GM19239 (cell line): ENCODE results near the gene TDRD1.

Experiments used
- DNase-seq: peaks from one replicate; pipeline ENCODE4 v3.0.0; 2011; ENCODE audit warnings: low spot score; ENCODE audit not compliant: insufficient read length
- FAIRE-seq: peaks from 2 replicates; lab custom pipeline; 2011; peaks lifted over from hg19 to GRCh38; lab: Jason Lieb, UNC

TDRD1 gene

DNA sequence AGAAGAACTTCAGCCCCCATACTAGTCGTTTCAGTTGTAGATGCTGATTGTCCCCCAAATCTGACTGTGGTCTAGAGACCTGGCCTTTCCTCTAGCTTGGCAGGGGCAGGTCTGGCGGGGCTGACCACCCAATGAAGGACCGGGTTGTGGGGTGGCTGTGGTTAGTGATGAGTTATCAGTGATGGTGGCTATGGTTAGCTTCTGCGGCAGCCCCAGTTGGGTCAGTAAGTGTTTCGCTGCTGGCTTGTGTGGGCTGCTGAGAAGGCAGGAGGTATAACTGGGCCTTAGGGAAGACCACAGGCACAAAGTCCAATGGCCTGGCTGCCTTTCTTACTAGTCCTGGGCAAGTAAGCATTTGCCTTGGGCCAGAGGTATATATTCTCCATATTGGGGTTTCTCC is 81.2 kb downstream of the TDRD1 start:
- FAIRE-seq = no peak
- no peak for DNase-seq

DNA sequence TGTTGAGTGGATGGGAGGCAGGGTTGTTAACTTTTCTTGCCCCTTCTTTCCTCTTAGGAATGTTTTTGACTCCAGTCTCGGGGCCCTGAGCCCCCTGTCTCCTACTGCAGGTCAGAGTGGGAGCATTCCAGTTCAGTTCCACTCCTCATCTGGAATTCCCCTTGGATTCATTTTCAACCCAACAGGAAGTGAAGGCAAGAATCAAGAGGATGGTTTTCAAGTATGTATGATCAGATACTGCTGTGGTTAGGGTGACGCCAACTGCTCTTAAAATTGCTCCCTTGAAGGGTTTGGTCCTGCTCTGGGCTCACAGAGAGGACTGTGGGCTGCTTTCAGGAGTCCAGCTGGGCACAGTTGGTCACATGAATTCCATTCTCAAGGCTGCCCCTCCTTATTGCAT is 81.9 kb downstream of the TDRD1 start:
- no peak for FAIRE-seq
- DNase-seq = no peak

DNA sequence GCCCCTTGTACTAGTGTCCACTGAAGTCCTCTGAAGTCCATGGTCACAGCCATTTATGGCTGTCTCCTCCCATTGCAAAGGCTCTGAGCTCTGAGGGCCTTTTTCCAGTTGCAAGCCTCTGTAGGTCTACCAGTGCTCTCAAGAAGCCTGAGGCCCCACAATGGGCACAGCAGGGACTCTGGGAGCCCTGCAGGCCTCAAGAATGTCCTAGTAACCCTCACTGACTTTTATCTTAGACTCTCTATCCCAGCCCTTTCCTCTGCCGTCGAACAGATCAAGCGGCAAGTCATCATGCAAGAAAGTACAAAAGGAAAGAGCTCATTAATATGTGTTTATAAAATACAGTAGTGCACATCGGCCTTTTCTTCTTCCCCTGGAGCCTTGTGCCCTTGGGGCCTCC is 83.3 kb downstream of the TDRD1 start:
- FAIRE-seq = no peak
- no peak for DNase-seq

GRCh38 chr10:114265392-114266053 is 86.4 kb downstream of the TDRD1 start:
- FAIRE-seq (no peak), DNase-seq (no peak)

DNA sequence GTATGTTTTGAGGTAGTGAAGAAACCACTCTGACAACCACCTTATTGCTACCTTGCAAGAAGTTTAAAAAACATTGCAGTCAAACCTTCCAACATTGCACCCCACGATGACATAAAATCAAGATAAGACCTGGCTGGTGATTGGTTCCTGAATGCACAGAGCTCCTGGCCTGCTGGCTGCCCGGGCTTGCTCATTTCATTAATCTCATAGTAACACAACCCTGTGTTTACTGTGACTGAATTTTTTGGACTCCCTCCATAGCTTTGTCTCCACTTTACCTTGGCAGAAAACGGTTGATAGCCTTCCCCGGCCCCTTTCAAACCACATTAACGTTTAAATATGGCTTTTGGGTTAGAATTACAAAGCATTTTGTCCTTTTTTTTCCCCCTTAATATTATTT is 87.4 kb downstream of the TDRD1 start:
- FAIRE-seq (no peak), DNase-seq (no peak)

DNA sequence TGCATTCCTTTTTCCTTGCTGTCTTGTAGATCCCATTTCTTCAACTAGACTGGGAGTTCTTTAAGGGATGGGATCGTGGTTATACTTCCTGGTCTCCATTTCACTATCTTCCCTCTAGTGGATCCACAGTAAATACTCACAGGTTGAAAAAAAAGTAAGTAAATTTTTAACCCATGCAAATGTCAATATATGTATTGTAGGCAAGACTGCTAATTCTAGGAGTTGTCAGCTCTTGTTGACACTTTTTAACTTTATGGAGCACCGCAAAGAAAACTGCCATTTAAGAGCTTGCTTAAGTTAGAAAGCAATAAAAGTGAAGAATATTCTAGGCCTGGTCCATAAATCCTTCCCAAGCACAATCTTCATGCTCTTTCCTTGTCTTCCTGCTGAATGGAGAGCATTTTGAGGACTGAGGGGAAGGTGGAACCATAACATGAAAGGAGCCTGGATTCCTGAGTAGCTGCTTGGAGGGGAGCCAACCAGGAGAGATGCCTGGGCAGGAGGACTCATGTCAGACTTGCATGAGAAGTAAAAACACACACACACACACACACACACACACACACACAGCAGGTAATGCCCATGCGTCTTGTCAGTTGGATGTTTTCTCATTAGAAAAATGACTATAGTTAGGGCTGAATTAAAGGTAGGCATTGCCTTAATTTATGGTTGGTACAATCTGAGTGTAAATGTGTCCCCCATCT is 92.1 kb downstream of the TDRD1 start:
- no peak for FAIRE-seq
- DNase-seq = no peak

DNA sequence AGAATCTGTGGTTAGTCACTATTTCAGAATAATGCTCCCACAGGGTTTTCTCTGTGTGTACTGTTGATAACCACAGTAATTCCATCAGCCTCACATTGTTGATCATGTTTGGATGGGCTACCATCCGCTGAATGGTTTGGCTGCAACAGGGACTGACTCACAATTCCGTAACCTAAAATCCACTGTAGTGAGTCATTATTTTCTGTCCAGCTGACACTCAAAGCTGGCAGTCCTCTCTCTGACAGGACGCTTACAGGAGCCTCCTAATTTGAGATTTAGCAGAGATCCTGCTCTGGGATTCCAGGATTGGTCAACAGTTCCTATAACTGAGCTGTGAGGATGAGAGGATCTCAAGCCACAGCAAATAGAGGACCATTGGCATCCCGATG is 92.6 kb downstream of the TDRD1 start:
- FAIRE-seq = no peak

GRCh38 chr10:114272696-114273095 is 93.5 kb downstream of the TDRD1 start:
- no peak for FAIRE-seq

More for the DNA sequence above, 92.6 kb downstream of the TDRD1 start:
- DNase-seq = no peak

DNA sequence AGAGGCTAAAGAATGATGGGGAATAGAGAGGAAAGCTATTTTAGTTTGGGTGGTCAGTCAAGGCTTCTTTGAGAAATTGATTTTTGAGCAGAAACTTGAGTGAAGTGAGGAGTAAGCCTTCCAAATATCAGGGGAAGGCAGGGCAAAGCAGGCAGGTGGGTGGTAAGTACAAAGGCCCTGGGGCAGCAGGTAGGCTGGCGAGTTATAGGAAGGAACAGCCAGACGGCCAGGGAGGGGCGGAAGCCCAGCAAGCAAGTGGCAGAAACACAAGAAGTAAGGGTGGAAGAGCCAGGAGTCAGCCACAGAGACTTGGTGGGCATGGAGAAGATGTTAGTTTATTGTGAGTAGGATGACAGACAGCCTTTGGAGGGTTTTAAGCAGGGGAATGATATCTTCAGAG is 94.8 kb downstream of the TDRD1 start:
- no peak for FAIRE-seq
- DNase-seq = no peak

More at GRCh38 chr10:114272696-114273095, 93.5 kb downstream of the TDRD1 start:
- no peak for DNase-seq

DNA sequence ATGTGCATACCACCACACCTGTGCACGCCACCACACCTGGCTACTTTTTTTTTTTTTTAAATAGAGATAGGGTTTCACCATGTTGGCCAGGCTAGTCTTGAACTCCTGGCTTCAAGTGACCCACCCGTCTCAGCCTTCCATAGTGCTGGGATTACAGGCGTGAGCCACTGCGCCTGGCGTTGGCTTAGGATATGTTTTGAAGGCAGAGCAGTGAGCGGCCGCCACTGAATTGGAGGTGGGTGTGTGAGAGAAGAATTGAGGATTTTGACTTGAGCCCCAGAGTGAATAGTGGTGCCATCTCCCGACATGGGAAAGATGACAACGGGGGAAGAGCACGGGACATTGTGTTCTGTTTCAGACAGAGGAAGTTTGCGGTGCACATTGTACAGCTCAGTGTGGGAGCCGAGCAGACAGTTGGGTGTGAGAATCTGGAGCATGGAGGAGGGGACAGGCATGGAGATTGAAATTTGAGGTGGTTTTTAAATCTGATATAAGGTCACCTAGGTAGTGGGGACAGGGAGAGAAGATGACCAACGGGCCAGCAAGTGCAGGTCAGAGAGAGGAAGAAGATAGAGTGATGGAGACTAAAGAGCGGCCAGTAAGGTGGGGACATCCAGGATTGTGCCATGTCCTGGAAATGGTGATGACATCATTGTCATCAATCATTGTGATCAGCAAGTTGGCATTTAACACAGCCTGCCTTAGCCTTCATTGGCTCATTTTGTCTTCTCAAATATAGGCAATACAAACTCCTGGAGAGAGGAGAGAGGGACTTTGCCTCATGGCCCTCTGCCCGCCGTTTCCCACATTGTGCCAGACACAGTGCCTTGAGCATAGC is 95.7 kb downstream of the TDRD1 start:
- no peak for DNase-seq
- no peak for FAIRE-seq

- no peak for FAIRE-seq
- no peak for DNase-seq
These were observed 96.9 kb downstream of the TDRD1 start for GRCh38 chr10:114276066-114276465.

- FAIRE-seq (no peak), DNase-seq (no peak)
These were observed 97.5 kb downstream of the TDRD1 start for GRCh38 chr10:114276671-114277070.

DNA sequence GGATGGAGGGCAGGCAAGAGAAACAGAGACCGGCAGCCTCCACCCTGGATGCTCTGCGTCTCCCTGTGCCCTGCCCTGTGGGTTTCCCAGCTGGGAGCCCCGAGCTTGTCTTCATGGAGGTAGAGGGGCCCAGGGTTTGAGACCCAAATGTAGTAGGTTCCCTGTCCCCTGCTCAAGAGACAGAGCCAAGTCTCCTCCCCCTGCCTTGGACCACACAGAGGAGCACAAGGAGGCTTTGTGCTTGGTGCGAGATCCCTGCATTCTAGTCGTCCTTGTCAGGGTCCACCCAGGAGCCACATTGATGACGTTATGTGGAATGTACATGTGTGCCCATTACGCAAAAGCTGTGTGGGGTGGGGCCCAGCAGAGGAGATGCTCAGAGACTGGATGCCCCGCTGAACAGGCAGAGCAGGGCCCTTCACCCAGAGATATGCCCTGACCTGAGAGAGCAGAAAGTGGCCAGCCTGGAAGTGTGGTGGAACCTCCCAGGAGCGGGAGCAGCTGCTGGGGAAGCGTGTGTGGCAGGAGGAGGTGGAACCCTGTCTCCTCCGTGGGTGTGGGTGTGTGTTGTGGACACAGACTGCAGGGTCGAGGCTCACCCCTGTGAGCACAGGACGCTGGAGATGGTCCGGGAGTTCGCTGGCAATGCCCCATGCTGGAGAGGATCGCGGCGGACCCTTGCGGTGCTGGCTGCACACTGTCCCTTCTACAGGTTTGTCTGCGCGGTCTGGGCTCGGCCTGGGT is 99.2 kb downstream of the TDRD1 start:
- DNase-seq = no peak
- FAIRE-seq = no peak

DNA sequence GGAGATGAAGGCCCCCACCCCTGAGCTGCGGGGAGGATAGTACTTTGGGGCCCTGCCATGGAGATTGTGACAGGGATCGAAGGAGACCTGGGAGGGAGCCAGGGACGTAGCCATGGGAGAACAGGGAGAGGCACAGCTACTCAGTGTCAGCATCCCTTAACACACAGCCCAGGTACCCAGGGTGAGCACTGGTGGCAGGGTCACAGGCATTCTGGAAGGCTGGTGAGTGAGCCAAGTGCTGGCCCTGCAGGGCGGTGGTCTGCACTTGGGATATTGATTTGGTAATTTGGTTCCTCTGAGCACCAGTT is 99.7 kb downstream of the TDRD1 start:
- FAIRE-seq = no peak
- DNase-seq = no peak

GRCh38 chr10:114279289-114279688 is 100.1 kb downstream of the TDRD1 start:
- no peak for FAIRE-seq
- no peak for DNase-seq

- FAIRE-seq (no peak), DNase-seq (no peak)
These were observed 100.9 kb downstream of the TDRD1 start for GRCh38 chr10:114279901-114280644.

- no peak for DNase-seq
- no peak for FAIRE-seq
These were observed 101.9 kb downstream of the TDRD1 start for GRCh38 chr10:114281006-114281405.

GRCh38 chr10:114281461-114281860 is 102.3 kb downstream of the TDRD1 start:
- FAIRE-seq (no peak), DNase-seq (no peak)
